Measurements from ENCODE around the gene NRP1.

The NRP1 gene

DNA sequence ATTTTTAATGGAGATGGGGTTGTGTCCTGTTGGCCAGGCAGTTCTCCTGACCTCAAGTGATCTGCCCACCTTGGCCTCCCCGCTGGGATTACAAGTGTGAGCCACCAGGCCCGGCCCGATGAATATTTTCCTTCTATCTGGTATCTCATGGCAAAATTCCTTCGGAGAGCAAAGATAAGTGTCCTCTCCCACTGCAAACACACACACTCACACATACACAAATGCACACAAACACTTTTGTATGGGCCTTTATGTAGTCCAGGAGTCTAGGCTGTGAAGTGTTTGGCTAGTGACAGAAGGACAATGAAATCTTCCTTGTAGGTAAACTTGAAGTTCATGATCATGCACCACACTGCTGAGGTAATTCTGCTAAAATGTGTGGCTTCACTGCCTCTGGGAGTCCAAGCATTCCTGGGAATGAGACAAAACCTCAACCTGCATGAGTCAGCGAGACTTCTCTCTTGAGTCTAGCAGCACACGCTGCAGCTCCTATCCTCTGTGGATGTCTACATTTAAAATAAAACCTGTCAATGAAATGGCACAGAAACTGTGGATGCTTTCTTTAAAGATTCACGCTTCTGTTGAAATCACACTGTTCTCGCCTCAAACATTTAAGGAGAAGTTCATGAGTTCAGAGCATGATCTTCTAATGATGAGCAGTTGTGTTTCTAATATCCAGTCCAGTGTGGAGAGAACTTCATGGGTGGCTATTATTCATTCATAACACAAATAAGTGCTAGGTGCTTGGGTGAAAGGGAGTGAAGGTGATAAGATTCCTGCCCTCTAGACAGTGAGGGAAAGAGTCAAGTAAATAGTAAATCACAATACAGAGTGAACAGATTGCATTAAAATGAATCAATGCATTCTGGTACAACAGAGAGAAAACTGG is 96.5 kb downstream of the NRP1 start:
- no peak overlapping the region for H3K4me3 ChIP-seq (ENCODE audit: low read length)
- no peak overlapping the region for H3K9ac ChIP-seq (ENCODE audit: low read length)
- H3K27me3 ChIP-seq (ENCODE audit: control insufficient read depth, insufficient read depth, low read length), result no peaks in the 10 kb centered on the region
- no peaks in the 10 kb centered on the region for H3K36me3 ChIP-seq (ENCODE audit: control insufficient read depth, insufficient read depth, low read length)
- no peaks in the 10 kb centered on the region for H3K9me3 ChIP-seq (ENCODE audit: control insufficient read depth, low read length)
- H3K4me1 ChIP-seq (ENCODE audit: control insufficient read depth, insufficient read depth, low read length), result peaks cover 4% of the 10 kb centered on the region

DNA sequence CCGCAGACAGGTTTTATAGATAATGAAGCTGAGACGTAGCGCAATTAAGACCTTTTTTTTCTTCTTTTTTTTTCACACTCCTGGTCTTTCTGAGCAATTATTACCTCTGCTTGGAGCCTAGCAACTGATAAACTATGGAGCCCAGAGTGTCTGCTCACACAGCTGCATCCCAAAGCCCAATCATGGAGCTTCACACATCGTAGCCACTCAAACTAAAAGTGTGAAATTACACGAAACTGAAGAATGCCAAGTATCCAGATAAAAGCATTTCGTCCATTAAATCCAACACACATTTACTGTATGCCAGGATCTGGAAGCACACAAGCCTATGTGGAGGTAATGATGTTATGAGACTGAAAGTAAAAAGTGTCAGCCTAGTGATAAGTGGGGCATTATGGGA is 97.6 kb downstream of the NRP1 start:
- no peaks in the 10 kb centered on the region for H3K27me3 ChIP-seq (ENCODE audit: control insufficient read depth, insufficient read depth, low read length)
- H3K9ac ChIP-seq (ENCODE audit: low read length), result no peak overlapping the region
- no peak overlapping the region for H3K4me3 ChIP-seq (ENCODE audit: low read length)
- peaks cover 4% of the 10 kb centered on the region for H3K4me1 ChIP-seq (ENCODE audit: control insufficient read depth, insufficient read depth, low read length)
- no peaks in the 10 kb centered on the region for H3K9me3 ChIP-seq (ENCODE audit: control insufficient read depth, low read length)
- H3K36me3 ChIP-seq (ENCODE audit: control insufficient read depth, insufficient read depth, low read length), result no peaks in the 10 kb centered on the region

DNA sequence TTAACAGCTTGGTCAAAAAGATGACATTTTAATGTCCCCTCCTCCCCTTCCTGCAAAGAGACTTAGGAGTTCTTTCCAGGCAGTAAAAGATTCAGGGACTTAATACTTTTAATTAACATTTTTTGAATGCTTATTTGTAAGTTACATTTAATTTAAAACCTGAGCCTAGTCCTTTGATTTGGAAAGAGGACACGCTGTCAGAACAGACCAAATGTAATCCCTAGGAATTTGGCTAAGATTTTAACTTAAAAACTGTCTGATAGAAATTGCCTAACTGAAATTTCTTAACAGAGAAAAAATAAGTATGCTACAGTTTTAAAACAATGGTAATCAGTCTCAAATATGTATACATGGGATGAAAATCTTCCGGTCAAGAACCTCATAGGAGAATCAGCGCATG is 98.5 kb downstream of the NRP1 start:
- Histone ChIP-seq H3K9ac (ENCODE audit: low read length) (no peak overlapping the region), H3K36me3 (ENCODE audit: control insufficient read depth, insufficient read depth, low read length) (no peaks in the 10 kb centered on the region), H3K27me3 (ENCODE audit: control insufficient read depth, insufficient read depth, low read length) (no peaks in the 10 kb centered on the region), H3K4me1 (ENCODE audit: control insufficient read depth, insufficient read depth, low read length) (peaks cover 4% of the 10 kb centered on the region), H3K9me3 (ENCODE audit: control insufficient read depth, low read length) (no peaks in the 10 kb centered on the region), H3K4me3 (ENCODE audit: low read length) (no peak overlapping the region)

DNA sequence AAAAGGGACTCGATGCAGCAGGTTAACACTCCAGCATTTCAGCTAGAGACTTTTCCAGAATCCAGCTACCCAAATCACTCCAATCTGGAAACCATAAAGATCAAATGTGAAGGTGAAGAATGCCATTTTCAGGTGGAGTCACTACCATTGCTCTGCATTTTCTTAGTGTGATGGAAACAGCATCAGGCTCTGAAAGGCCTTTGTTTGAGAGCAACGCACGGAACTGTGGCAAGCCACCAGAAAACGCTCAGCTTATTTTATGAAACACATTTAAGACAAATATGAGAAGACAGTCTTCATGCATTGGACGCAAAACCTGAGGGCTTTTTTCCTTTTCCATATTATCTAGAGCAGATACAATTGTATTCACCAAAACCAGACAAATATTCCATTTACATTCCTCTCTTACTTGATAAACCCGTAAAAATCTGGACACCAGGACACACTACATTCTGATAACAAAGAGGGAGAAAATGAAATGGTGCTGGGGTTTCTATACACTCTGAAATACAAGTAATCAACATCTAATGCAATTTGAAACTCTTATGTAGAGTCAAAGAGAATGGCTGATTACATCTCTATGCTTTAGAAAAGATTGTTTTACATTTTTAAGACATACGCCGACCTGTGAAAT is 99.1 kb downstream of the NRP1 start:
- H3K27me3 ChIP-seq (ENCODE audit: control insufficient read depth, insufficient read depth, low read length), result no peaks in the 10 kb centered on the region
- H3K9ac ChIP-seq (ENCODE audit: low read length), result no peak overlapping the region
- no peak overlapping the region for H3K4me3 ChIP-seq (ENCODE audit: low read length)
- no peaks in the 10 kb centered on the region for H3K36me3 ChIP-seq (ENCODE audit: control insufficient read depth, insufficient read depth, low read length)
- H3K9me3 ChIP-seq (ENCODE audit: control insufficient read depth, low read length), result no peaks in the 10 kb centered on the region
- H3K4me1 ChIP-seq (ENCODE audit: control insufficient read depth, insufficient read depth, low read length), result peaks cover 4% of the 10 kb centered on the region

DNA sequence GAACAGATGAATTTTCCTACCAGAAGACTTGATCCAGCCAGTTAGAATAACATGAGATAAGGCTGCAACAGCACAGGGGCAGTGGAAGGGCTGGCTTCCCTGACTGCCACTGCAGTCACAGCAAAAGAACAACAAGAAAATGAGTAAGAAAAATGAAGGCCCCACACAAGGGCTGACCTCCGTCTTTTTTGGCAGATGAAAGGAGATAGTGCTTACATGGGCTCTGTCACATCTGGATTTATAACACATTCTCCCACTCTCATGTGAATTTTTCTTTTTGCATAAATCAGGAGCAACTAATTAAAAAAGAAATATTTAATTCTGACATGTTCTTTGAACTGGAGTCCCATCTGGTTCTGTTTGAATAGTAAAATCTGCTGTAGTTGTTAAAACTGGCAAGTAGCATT is 99.6 kb downstream of the NRP1 start:
- H3K36me3 ChIP-seq (ENCODE audit: control insufficient read depth, insufficient read depth, low read length), result no peaks in the 10 kb centered on the region
- H3K9me3 ChIP-seq (ENCODE audit: control insufficient read depth, low read length), result no peaks in the 10 kb centered on the region
- peaks cover 4% of the 10 kb centered on the region for H3K4me1 ChIP-seq (ENCODE audit: control insufficient read depth, insufficient read depth, low read length)
- H3K9ac ChIP-seq (ENCODE audit: low read length), result no peak overlapping the region
- no peak overlapping the region for H3K4me3 ChIP-seq (ENCODE audit: low read length)
- no peaks in the 10 kb centered on the region for H3K27me3 ChIP-seq (ENCODE audit: control insufficient read depth, insufficient read depth, low read length)

DNA sequence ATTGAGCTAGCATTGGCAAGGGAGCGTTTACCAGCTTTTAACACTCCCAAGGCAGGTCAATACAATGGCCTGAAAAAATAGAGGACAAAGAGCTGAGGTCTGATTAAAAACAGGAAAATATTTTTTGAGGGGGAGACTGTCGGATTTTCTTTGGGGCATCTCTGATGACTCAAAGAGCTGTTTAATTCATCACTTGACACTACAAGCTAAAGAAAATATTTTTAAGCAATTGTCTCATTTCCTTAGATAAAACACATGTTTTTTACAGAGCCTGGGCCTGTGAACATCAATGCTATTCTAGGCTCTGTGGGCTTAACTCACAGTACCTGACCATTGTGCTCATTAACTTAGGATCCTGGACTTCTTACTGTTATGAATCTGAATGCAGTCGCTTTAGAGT is 100.8 kb downstream of the NRP1 start:
- Histone ChIP-seq H3K9me3 (ENCODE audit: control insufficient read depth, low read length) (no peaks in the 10 kb centered on the region), H3K4me3 (ENCODE audit: low read length) (no peak overlapping the region), H3K27me3 (ENCODE audit: control insufficient read depth, insufficient read depth, low read length) (no peaks in the 10 kb centered on the region), H3K36me3 (ENCODE audit: control insufficient read depth, insufficient read depth, low read length) (no peaks in the 10 kb centered on the region), H3K4me1 (ENCODE audit: control insufficient read depth, insufficient read depth, low read length) (peaks cover 4% of the 10 kb centered on the region), H3K9ac (ENCODE audit: low read length) (no peak overlapping the region)

DNA sequence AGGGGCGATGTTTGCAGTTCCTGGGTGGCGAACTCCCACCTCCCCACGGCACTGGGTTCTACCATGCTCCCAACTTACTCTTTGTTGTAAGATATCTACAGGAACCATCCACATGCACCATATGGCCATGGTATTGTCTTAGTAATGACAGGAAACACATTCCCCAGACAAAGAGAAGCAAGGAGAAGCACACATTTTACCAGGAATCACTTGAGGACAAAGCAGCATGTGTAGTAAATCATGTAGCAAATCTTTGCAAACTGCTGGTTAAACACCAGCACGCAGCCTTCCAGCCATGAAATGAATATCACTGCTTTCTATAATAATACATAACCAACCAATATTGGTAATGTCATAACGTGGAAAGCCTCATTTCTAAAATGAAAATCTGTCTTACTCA is 101.2 kb downstream of the NRP1 start:
- no peaks in the 10 kb centered on the region for H3K27me3 ChIP-seq (ENCODE audit: control insufficient read depth, insufficient read depth, low read length)
- H3K4me1 ChIP-seq (ENCODE audit: control insufficient read depth, insufficient read depth, low read length), result peaks cover 4% of the 10 kb centered on the region
- no peaks in the 10 kb centered on the region for H3K9me3 ChIP-seq (ENCODE audit: control insufficient read depth, low read length)
- no peak overlapping the region for H3K9ac ChIP-seq (ENCODE audit: low read length)
- H3K36me3 ChIP-seq (ENCODE audit: control insufficient read depth, insufficient read depth, low read length), result no peaks in the 10 kb centered on the region
- H3K4me3 ChIP-seq (ENCODE audit: low read length), result no peak overlapping the region

DNA sequence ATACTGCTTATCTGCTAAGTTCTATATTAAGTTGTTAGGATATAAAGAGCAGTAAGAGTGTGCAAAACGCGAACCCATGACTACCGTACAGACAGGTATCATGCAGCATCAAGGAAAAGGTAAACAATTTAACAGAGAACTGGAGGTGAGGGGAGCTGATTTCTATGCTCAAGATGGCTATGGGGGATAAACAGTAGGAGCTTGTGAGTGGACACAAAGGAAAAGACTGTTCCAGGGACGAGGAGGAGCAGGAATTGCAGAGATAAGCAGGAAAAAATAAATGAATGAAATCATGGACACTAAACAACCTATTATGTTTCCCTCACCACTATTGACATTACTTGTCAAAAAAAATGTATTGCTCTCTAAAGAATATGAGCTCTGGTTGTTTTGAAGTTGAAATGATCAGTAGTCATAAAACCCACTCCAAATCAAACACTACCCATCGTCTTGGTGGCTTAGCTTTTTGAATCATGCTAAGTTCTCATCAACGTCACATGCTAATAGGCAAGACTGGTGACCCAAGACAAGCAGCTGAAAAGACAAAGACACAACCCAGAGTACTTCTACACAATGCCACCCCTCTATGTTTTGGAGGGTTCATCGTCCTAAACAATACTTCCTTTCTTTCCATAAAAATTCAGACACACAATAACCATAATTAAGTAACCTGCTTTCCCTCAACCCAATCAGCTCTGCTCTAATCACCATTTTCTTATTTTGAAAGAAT is 102.7 kb downstream of the NRP1 start:
- Histone ChIP-seq H3K4me3 (ENCODE audit: low read length) (no peak overlapping the region), H3K27me3 (ENCODE audit: control insufficient read depth, insufficient read depth, low read length) (no peaks in the 10 kb centered on the region), H3K36me3 (ENCODE audit: control insufficient read depth, insufficient read depth, low read length) (no peaks in the 10 kb centered on the region), H3K4me1 (ENCODE audit: control insufficient read depth, insufficient read depth, low read length) (no peaks in the 10 kb centered on the region), H3K9ac (ENCODE audit: low read length) (no peak overlapping the region), H3K9me3 (ENCODE audit: control insufficient read depth, low read length) (no peaks in the 10 kb centered on the region)

DNA sequence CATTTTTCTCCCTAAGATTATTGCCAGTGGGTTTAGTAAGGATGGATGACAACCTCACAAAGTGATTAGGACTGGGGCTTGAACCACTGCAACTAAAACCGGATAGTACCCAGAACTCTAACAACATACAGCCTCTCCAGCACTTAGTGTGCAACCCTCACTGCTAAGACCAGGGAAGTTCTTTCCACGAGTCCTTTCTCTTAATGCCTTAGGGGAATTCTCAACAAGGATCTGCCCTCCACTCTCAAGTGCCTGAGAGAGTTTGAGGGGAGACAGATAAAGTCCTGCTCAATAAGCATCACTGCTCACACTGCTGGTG is 104.6 kb downstream of the NRP1 start:
- Histone ChIP-seq H3K36me3 (ENCODE audit: control insufficient read depth, insufficient read depth, low read length) (no peaks in the 10 kb centered on the region), H3K9ac (ENCODE audit: low read length) (no peak overlapping the region), H3K9me3 (ENCODE audit: control insufficient read depth, low read length) (no peaks in the 10 kb centered on the region), H3K4me1 (ENCODE audit: control insufficient read depth, insufficient read depth, low read length) (no peaks in the 10 kb centered on the region), H3K27me3 (ENCODE audit: control insufficient read depth, insufficient read depth, low read length) (no peaks in the 10 kb centered on the region), H3K4me3 (ENCODE audit: low read length) (no peak overlapping the region)

DNA sequence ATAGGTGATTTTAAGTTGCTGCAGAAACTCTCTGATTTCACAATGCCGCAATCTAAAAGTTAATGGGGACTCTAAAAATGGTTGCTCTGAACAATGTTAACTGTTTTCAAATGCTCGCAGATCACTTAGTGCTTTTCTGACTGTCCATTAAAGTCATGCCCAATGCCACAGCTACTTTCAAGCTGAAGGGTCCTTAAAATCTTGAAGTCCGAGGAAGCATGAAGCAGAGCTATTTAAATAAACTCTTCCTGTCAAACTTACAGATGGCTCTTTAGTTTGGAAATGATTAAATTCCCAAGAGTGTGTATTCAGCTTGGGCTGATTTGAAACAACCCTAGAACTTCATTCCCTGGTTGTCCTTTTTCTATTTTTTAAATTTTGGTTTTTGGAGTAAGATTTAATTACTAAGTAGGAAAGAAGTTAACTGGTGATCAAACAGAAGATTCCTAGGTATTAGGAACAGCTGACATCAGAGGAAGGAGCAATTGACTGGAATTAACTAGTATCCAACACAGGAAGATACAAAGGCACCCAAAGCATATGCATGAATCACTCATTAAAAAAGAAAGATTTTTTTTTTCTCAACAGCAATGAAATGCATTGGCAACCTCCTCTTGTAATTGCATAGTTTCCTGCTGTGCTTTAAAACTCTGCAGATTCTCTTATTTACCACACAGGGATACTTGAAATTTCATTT is 105.1 kb downstream of the NRP1 start:
- Histone ChIP-seq H3K27me3 (ENCODE audit: control insufficient read depth, insufficient read depth, low read length) (no peaks in the 10 kb centered on the region), H3K4me3 (ENCODE audit: low read length) (no peak overlapping the region), H3K36me3 (ENCODE audit: control insufficient read depth, insufficient read depth, low read length) (no peaks in the 10 kb centered on the region), H3K4me1 (ENCODE audit: control insufficient read depth, insufficient read depth, low read length) (no peaks in the 10 kb centered on the region), H3K9me3 (ENCODE audit: control insufficient read depth, low read length) (no peaks in the 10 kb centered on the region), H3K9ac (ENCODE audit: low read length) (no peak overlapping the region)

DNA sequence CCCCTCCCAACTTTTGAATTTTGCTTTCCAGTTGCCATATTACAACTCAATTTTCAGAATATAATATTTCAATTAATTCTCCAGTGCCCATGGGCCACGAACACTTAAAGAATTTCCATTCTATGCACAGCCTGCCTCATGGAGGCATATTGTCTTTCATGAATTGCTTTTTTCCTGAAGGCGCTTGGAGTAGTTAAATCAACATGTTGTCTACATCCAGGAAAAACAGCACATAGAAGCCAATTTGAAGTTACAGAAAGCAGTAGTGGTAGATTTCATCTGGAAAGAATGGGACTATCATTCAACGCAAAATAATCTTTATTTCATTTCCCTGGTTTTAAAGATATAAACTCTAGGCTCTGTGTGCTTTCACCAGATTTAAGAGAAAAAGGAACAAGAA is 106.0 kb downstream of the NRP1 start:
- Histone ChIP-seq H3K9me3 (ENCODE audit: control insufficient read depth, low read length) (no peaks in the 10 kb centered on the region), H3K4me3 (ENCODE audit: low read length) (no peak overlapping the region), H3K36me3 (ENCODE audit: control insufficient read depth, insufficient read depth, low read length) (no peaks in the 10 kb centered on the region), H3K9ac (ENCODE audit: low read length) (no peak overlapping the region), H3K4me1 (ENCODE audit: control insufficient read depth, insufficient read depth, low read length) (no peaks in the 10 kb centered on the region), H3K27me3 (ENCODE audit: control insufficient read depth, insufficient read depth, low read length) (no peaks in the 10 kb centered on the region)

DNA sequence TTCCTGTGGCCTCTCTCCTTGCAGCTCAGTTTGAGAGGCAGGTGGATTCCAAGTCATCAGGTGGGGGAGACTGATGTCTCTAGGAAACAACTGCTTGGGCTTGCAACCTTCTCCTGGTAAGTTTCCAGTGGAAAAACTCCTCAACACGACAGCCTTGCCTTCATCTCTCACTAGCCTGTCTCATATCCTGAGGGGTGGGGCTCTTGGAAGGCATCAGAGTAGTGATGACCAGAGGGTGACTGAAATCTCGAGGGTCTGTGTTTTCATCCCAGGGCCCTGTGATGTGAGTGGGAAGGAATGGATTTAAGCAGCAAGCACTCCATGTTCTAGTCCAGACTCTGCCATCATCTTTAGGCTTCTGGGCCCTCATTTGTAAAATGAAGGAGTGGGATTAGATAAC is 107.0 kb downstream of the NRP1 start:
- no peaks in the 10 kb centered on the region for H3K9me3 ChIP-seq (ENCODE audit: control insufficient read depth, low read length)
- H3K4me1 ChIP-seq (ENCODE audit: control insufficient read depth, insufficient read depth, low read length), result no peaks in the 10 kb centered on the region
- no peak overlapping the region for H3K4me3 ChIP-seq (ENCODE audit: low read length)
- no peaks in the 10 kb centered on the region for H3K27me3 ChIP-seq (ENCODE audit: control insufficient read depth, insufficient read depth, low read length)
- no peak overlapping the region for H3K9ac ChIP-seq (ENCODE audit: low read length)
- H3K36me3 ChIP-seq (ENCODE audit: control insufficient read depth, insufficient read depth, low read length), result no peaks in the 10 kb centered on the region

Measured in mucosa of stomach (tissue), 1 donor.